GM21360 (cell line): ENCODE results near the gene PSMC1.
A peak's percentile ranks its signal among the peaks of the same experiment; 100 is the strongest.
"Not testable (repeated sequence)": the region's sequence is repeated elsewhere in the genome, so short reads cannot be mapped to it uniquely, and the experiment has no call there.

Source experiments
- ATAC-seq: cut with Tn5 transposase; IDR thresholded peaks from one replicate; pipeline ENCODE4 v1.9.1; 2021; ENCODE audit warnings: mild to moderate bottlenecking, moderate library complexity; ENCODE audit not compliant: unreplicated experiment

PSMC1 gene

DNA sequence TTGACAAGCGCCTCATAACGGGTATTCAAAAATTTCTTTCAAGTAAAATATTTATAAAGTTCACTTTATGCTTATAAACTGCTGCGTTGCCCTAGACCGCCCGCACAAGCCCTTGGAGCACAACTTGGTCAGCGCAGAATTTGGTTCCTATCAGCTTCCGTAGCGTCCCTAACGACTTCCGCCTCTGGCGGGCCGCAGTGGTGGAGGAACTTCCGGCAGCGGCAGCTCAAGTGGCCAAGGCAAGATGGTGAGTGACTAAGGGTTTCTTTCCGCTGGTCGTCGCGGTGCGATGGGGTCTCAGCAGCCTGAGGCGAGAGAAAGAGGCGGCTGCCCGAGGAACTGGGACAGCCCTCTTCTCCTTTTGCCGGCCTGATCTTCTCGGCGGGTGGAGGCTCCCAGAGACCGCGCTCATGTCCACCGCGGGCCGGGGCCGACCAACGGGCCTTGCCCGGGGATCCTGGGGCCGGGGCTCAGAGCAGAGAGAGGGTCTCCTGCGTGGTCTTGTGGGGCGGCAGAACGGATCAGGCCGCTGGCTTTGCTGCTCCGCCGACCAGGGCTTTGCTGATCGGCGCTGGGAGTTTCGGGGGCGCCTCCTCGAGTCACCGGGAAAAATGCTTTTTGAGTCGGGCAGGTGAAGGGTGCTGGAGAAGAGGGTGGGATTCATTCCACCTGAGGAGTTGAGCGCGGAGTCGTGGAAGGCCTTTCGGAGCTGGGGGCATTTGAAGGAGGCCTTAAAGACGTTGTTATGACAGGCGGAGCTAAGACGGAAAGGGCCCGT, at the start of gene PSMC1:
PSMC1 (plus strand) TSS at position 200 of the 778 bp plus-strand sequence; CDS start at position 245, 45 bp downstream.
- peak; percentile 93 for ATAC-seq

- no peak for ATAC-seq
Observed at GRCh38 chr14:90213099-90213748, 43.1 kb upstream of the PSMC1 start.

GRCh38 chr14:90228478-90228877, 27.9 kb upstream of the PSMC1 start:
- no peak for ATAC-seq

GRCh38 chr14:90229942-90230341, 26.4 kb upstream of the PSMC1 start:
- ATAC-seq = not testable (repeated sequence)

DNA sequence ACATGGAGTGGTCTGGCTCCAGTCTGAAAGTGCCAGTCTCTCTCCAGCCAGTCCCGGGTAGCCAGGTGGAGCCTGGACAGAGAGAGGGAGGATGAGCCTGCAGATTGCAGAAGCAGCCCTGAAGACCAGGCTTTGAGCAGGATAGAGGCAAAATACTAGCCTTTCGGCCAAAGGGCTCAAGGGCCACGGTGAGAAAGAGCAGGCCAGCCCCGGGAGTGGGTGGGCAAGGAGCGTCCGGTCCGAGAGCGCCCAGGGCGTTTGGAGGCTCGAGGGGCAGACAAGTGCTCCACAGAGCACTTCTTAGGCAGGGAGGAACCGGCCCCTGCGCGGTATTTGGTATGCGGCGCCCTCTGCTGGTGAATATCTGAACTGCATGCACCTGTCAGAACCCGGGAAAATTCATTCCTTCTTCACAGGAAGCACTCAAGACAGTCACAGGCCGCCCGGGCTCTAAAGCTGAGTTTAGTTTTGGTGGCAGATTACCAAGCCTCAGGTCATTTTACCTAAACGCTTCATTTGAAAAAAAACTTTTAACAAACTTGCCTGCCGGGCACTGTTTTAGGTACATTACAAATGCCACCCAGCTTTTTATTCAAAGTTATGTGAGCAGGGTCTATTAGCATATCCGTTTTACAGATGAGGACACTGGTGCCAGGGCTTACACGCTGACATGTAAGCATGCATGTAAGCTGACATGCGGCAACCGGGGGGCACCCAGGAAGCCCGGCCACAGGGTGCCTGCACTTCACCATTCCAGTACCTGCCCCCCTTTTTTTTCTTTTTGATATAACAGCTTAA, 21.0 kb upstream of the PSMC1 start:
- ATAC-seq = peak; percentile 52

- ATAC-seq = no peak
Observed at GRCh38 chr14:90239139-90239538, 17.2 kb upstream of the PSMC1 start.

- ATAC-seq = no peak
Observed at GRCh38 chr14:90242444-90242843, 13.9 kb upstream of the PSMC1 start.

GRCh38 chr14:90246936-90247335, 9.4 kb upstream of the PSMC1 start:
- ATAC-seq = no peak

DNA sequence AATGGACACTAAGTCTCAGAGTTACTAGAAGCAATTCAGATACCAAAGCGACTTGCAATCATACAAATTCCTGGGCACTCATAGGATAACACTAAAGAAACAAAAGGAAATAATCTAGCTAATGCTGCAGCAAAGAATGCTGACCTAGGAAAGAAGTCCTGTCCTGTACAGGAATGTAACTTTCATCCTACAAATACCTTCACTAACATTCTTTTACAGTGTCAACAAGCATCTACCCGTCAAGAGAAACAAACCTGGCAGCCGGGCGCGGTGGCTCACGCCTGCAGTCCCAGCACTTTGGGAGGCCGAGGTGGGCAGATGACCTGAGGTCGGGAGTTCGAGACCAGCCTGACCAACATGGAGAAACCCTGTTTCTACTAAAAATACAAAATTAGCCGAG, 8.9 kb upstream of the PSMC1 start:
- not testable (repeated sequence) for ATAC-seq

GRCh38 chr14:90248594-90248993, 7.8 kb upstream of the PSMC1 start:
- ATAC-seq = no peak

DNA sequence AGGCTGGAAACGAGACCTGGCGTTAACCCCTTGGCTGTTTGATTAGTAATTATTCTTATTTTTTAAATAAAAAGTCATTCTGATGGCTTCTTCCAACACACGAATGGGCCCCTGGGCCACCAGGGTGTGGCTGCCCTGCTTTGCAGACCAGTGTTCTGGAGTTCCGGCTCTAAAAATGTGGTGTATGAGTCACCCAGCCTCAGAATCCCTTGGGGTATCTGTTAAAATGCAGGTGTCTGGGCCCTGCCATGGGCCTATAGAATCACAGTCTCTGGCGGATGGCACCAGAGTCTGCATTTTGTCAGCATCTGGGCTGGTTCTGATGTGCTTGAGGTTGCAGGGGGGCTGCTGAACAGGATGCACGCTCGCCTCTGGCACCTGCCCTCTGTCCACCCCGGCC, 2.5 kb upstream of the PSMC1 start:
- no peak for ATAC-seq

DNA sequence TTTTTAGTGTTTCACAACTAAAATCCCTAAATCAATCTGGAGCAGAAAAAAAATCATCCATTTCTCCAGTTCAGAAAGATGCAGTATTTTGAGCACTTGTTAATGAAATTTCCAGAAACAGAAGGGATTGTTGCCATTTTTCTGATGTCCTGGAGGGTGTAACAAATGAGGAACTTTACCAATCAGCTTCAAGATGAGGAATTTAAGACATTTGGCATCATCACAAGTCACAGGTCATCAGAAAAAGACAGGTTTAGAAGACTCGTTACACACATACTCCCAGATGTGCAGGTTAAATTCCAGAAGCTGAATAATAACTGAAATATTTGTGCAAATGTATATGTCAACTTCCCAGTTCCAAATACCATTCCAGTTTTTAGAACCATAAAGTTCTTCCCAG, 482 bp upstream of the PSMC1 start:
- ATAC-seq = no peak

DNA sequence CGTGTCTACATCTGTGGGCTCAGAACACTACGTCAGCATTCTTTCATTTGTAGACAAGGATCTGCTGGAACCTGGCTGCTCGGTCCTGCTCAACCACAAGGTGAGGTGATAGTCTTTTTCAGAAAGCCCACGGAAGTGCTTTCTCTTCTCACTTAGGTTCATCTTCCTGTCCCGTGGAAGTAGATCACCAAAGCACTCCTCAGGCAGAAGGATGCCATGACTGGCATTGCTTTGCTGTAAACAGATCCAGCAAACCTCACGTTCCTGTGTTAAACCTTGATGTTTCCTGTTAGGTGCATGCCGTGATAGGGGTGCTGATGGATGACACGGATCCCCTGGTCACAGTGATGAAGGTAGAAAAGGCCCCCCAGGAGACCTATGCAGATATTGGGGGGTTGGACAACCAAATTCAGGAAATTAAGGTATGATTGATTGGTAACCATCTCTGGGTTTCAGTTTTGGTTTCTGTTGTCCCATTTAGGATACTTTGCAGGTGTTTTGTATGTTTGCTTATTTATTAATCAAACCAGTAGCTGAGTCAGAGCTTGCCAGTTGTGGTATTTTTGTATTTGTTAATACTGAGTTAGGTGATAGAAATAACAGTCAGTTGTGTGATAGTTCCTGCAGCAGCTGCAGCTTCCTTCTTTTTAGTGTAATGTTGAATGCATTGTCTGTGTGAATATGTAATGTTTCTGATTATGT, 7.5 kb downstream of the PSMC1 start:
- ATAC-seq = no peak

- ATAC-seq = no peak
Observed at GRCh38 chr14:90266441-90267154, 10.2 kb downstream of the PSMC1 start.

- no peak for ATAC-seq
Observed at GRCh38 chr14:90268420-90268819, 12.1 kb downstream of the PSMC1 start.

GRCh38 chr14:90272523-90272922, 16.2 kb downstream of the PSMC1 start:
- ATAC-seq = no peak

GRCh38 chr14:90273532-90273931, 17.2 kb downstream of the PSMC1 start:
- ATAC-seq = no peak

DNA sequence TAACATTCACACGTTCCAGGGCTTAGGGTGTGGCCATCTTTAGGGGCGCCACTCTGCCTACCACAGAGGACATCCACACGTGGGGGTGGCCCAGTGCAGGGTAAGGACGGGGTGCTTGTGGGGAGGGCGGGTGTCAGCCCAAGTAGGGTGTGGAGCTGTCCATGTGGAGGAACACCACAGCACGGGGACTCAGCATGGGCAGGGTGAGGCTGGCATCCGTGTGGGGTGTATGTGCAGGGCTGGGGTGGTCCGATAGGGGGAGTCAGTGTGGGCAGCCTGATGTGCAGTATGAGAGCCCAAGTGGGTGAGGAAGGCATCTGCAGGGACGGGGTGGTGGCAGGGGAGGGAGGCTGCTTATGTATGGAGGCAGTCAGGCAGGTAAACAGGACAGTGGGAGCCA, 17.7 kb downstream of the PSMC1 start:
- no peak for ATAC-seq

- ATAC-seq = no peak
Observed at GRCh38 chr14:90274808-90275457, 18.6 kb downstream of the PSMC1 start.

DNA sequence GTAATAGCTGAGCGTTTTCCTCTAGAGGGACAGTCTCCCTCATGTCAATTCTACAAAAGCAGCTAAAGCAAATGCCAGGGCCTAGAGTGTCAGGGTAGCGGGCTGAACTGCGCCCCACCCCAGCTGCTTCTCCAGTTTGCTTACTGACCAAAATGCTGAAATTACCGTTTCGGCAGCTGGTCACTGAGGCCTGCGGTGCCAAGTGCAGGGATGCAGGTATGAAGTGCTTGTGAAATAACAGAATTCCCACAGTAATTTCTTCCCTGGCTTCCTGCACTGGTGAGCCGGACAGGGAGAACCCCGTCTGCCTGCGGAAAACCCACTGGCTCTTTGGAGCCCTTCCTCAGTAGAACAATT, 19.1 kb downstream of the PSMC1 start:
- ATAC-seq = no peak
